ENCODE measurements around the gene PEG3.

- TF ChIP-seq EZH2 (IDR thresholded peaks at IDR 0.05; ENCODE audit: low read length), result no peak
- no peak for TF ChIP-seq CTCF (optimal IDR thresholded peaks at IDR 0.05 in 1 of 3, IDR thresholded peaks at IDR 0.05 in 1 of 3, conservative IDR thresholded peaks at IDR 0.05 in 1 of 3; ENCODE audit: extremely low read depth in 1 of 3, insufficient read depth in 2 of 3, low read length in 3 of 3)
These were observed 17.1 kb downstream of the PEG3 start for GRCh38 chr19:56823417-56823816.

Measured in keratinocyte (primary cell).